Smooth muscle cell (in vitro differentiated cells): Measurements from ENCODE around the gene THAP10. TPM values are rescaled to one million over a fixed set of nuclear protein-coding genes. Genes with fewer than 3 reads are reported as not detected.

Experiments
- DNase-seq: peaks from one replicate; lab custom pipeline; 2025; ENCODE audit not compliant: unreplicated experiment; lab: John Stamatoyannopoulos, UW
- H2AFZ ChIP-seq: fragments of 200-600 bp; sonication (generic); 2 replicates; pipeline ENCODE4 v1.6.0; 2016; ENCODE audit warnings: antibody characterized with exemption, low read depth, mild to moderate bottlenecking
- H3F3A ChIP-seq: fragments of 200-600 bp; sonication (generic); 2 replicates; pipeline ENCODE4 v1.6.0; 2017; ENCODE audit warnings: antibody characterized with exemption, low read depth
- H3K27ac ChIP-seq: fragments of 200-600 bp; sonication (generic); 2 replicates; pipeline ENCODE4 v1.5.1; 2016; ENCODE audit warnings: low read depth, mild to moderate bottlenecking
- H3K27me3 ChIP-seq: fragments of 200-600 bp; sonication (generic); 2 replicates; pipeline ENCODE4 v1.6.1; 2016; ENCODE audit warnings: low read depth, mild to moderate bottlenecking
- H3K36me3 ChIP-seq: fragments of 200-600 bp; sonication (generic); 2 replicates; pipeline ENCODE4 v1.5.1; 2016; ENCODE audit warnings: low read depth
- H3K4me1 ChIP-seq: fragments of 200-600 bp; sonication (generic); 2 replicates; pipeline ENCODE4 v1.5.1; 2016; ENCODE audit warnings: low read depth
- H3K4me2 ChIP-seq: fragments of 200-600 bp; sonication (generic); 2 replicates; pipeline ENCODE4 v1.6.0; 2016; ENCODE audit warnings: mild to moderate bottlenecking
- H3K4me3 ChIP-seq: fragments of 200-600 bp; sonication (generic); 2 replicates; pipeline ENCODE4 v1.5.1; 2016; ENCODE audit warnings: mild to moderate bottlenecking
- H3K79me2 ChIP-seq: fragments of 200-600 bp; sonication (generic); 2 replicates; pipeline ENCODE4 v1.6.0; 2016; ENCODE audit warnings: low read depth, mild to moderate bottlenecking
- H3K9ac ChIP-seq: fragments of 200-600 bp; sonication (generic); 2 replicates; pipeline ENCODE4 v1.6.0; 2016; ENCODE audit warnings: low read depth
- H3K9me3 ChIP-seq: fragments of 200-600 bp; sonication (generic); replicated peaks from 2 replicates; pipeline ENCODE4 v1.5.1; 2016; ENCODE audit warnings: low read depth
- H4K20me1 ChIP-seq: fragments of 200-600 bp; sonication (generic); 2 replicates; pipeline ENCODE4 v1.6.0; 2016; ENCODE audit warnings: low read depth
- WGBS: methylation state at CpG from one replicate; pipeline ENCODE4 v1.1.7; 2016; ENCODE audit warnings: low lambda C conversion rate; 5-methylcytosine and 5-hydroxymethylcytosine counted together
- polyA plus RNA-seq: library from polyadenylated mRNA; unstranded; fragments of >200 nt; fragmentation: Nextera tagmentation; extraction: Ambion mirVana; gene quantifications from 2 replicates; pipeline ENCODE4 v1.2.1, GENCODE V29; 2016
- total RNA-seq: library from RNA; depleted of rRNA; stranded (reverse); fragments of >200 nt; gene quantifications from 2 replicates; pipeline ENCODE4 v1.2.3, GENCODE V29; 2014
- TF ChIP-seq, protein P1 (sequence below): fragments of 200-600 bp; sonication (generic); IDR thresholded peaks from 2 replicates; pipeline ENCODE4 v1.5.1; 2017; ENCODE audit warnings: borderline replicate concordance, mild to moderate bottlenecking, antibody characterized with exemption; ENCODE audit not compliant: insufficient read depth, poor library complexity, severe bottlenecking

Gene THAP10
- total and polyA plus RNA-seq, 2 experiments from 2014 or later, result 2.0 to 2.1 TPM

DNA sequence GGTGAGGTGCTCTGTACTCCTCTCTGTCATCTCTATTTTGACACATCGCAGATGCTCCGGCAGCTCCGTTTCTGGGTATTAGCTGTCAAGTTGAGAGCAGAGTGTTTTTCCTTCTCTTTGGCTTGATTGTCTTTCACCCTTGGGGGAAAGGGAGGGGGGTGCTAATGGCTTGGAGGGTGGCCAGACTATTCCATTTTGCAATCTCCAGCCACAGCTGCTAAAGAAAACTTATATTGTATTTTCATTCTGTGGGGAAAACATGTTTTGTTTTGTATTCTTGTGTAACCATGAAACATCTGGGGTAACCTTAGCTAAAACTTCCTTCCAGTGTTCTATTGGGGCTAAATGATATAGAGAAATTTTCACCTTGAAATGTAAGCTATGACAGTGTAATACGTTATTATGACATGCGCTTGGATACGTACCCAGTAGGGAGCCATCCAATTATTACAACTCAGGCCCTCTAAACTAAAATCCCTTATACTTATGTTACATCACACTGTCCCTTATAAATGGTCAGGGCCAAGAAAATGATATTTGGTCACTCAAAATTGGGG, 24.2 kb downstream of the THAP10 start:
- H3K9me3 ChIP-seq, result no peaks in the 10 kb centered on the region
- no peak overlapping the region for H3K4me3 ChIP-seq
- no peaks in the 10 kb centered on the region for H3F3A ChIP-seq
- DNase-seq, result no peak
- H3K79me2 ChIP-seq, result no peaks in the 10 kb centered on the region
- no peak overlapping the region for H3K9ac ChIP-seq
- no peak overlapping the region for H3K4me2 ChIP-seq
- H2AFZ ChIP-seq, result no peak overlapping the region
- TF ChIP-seq, protein P1, sequence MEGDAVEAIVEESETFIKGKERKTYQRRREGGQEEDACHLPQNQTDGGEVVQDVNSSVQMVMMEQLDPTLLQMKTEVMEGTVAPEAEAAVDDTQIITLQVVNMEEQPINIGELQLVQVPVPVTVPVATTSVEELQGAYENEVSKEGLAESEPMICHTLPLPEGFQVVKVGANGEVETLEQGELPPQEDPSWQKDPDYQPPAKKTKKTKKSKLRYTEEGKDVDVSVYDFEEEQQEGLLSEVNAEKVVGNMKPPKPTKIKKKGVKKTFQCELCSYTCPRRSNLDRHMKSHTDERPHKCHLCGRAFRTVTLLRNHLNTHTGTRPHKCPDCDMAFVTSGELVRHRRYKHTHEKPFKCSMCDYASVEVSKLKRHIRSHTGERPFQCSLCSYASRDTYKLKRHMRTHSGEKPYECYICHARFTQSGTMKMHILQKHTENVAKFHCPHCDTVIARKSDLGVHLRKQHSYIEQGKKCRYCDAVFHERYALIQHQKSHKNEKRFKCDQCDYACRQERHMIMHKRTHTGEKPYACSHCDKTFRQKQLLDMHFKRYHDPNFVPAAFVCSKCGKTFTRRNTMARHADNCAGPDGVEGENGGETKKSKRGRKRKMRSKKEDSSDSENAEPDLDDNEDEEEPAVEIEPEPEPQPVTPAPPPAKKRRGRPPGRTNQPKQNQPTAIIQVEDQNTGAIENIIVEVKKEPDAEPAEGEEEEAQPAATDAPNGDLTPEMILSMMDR, result no peak
- H4K20me1 ChIP-seq, result no peaks in the 10 kb centered on the region
- H3K4me1 ChIP-seq, result peaks cover 5% of the 10 kb centered on the region
- H3K36me3 ChIP-seq, result no peaks in the 10 kb centered on the region
- no peak overlapping the region for H3K27ac ChIP-seq
- 70% methylated on average over 6 of the region's 6 CpGs for WGBS
- H3K27me3 ChIP-seq, result no peaks in the 10 kb centered on the region

DNA sequence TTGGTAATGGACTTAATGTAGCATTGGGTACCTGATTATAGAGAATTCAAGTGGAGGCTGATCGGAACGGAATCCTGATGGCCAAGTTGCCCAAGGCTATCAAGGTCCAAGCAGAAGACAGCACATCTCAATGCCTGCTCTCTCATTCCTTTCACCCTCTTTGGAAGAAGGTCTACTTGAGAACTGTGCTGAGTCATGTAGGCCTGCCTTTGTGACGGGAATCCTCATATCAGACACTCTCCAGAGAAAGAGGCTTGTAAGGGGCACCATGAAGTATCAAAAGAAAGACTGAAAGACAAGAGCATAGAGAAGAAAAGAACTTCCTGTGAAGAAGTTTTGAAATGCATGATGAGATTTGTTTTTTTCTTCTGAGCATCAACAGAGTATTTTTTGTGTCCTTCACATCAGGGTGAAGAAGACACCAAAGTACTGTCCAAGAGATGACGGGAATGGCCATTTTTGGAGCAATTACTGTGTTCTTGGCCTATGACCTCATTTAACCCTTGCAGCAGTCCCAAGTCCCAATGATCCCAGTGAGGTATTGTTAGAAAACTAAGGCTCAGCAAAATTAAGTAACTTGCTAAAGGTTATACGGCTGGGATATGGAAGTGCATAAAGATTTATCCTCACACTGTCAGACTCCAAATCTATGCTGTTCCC, 25.1 kb downstream of the THAP10 start:
- H3K9me3 ChIP-seq, result no peaks in the 10 kb centered on the region
- no peak overlapping the region for H3K4me2 ChIP-seq
- H4K20me1 ChIP-seq, result no peaks in the 10 kb centered on the region
- H3K4me1 ChIP-seq, result peaks cover 5% of the 10 kb centered on the region
- no peak overlapping the region for H3K9ac ChIP-seq
- no peaks in the 10 kb centered on the region for H3K36me3 ChIP-seq
- no peak for DNase-seq
- H3K4me3 ChIP-seq, result no peak overlapping the region
- no peaks in the 10 kb centered on the region for H3K27me3 ChIP-seq
- H2AFZ ChIP-seq, result no peak overlapping the region
- H3K27ac ChIP-seq, result no peak overlapping the region
- H3F3A ChIP-seq, result no peaks in the 10 kb centered on the region
- 75% methylated on average over 5 of the region's 5 CpGs for WGBS
- TF ChIP-seq, protein P1, result no peak
- no peaks in the 10 kb centered on the region for H3K79me2 ChIP-seq

DNA sequence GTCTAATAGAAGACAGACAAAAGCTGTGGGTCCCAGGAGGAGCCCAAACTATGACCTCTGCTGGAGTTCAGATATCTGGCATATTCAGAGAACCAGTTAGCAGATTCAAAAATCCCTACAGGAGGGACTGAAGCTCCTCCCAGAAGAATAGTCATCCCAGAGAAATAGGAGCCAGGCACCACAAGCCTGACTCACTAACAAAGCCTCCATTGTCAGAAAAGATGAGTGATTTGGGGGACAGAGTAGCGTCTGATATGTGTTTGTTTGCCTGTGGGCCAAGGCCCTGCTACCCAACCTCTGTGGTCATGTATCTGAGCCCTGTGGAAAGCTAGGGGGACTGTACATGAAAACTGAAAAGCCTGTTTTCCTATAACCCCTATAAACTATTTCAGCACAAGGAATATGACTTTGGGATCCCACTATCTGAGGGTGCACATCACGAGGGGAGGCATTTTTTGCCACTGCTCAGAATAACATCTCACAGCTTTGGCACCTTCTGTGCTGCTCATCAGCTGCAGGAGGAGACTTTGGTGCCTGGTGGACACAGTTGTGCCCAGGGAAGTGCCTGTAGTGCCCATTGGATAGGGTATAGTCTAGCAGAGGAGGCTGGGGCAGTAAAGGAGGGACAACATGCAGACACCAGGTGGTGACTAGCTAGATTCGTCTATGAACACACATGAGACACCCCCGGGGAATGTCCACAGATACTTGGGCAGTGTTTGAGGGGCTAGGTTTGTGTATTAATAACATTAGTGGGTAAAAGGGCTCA, 28.6 kb downstream of the THAP10 start:
- Histone ChIP-seq H2AFZ (peak overlapping the region; percentile 40), H3K27ac (peak overlapping the region; percentile 78), H3K4me1 (no peaks in the 10 kb centered on the region), H3K9ac (no peak overlapping the region), H3K79me2 (no peaks in the 10 kb centered on the region), H4K20me1 (no peaks in the 10 kb centered on the region), H3K4me3 (no peak overlapping the region), H3K36me3 (no peaks in the 10 kb centered on the region), H3K4me2 (no peak overlapping the region), H3F3A (no peaks in the 10 kb centered on the region), H3K27me3 (no peaks in the 10 kb centered on the region), H3K9me3 (no peaks in the 10 kb centered on the region)
- 42% methylated on average over 4 of the region's 4 CpGs for WGBS
- DNase-seq, result no peak
- TF ChIP-seq, protein P1, result no peak
